K562 (cell line): ENCODE data around the gene TLE6. TPM values are rescaled to one million over a fixed set of nuclear protein-coding genes. Genes with fewer than 3 reads are reported as not detected.

Experiments used
- CEBPZ ChIP-seq: fragments of 150-350 bp; IDR thresholded peaks from 2 replicates; pipeline ENCODE4 v1.6.1; 2014; ENCODE audit warnings: low read depth, mild to moderate bottlenecking, low read length, borderline replicate concordance
- GATAD2B ChIP-seq: fragments of 450-650 bp; IDR thresholded peaks from 2 replicates; pipeline ENCODE4 v1.6.1; 2017; ENCODE audit warnings: mild to moderate bottlenecking, borderline replicate concordance
- HDAC6 ChIP-seq: IDR thresholded peaks from 2 replicates; pipeline ENCODE4 v1.6.1; 2012; ENCODE audit warnings: low read depth, mild to moderate bottlenecking, control low read depth, inconsistent platforms, low read length, moderate library complexity
- MAZ ChIP-seq, 2 experiments: fragments of 450-650 bp in 1 of 2; sonication (generic) in 1 of 2; formaldehyde crosslinking; IDR thresholded peaks in 1 of 2; conservative IDR thresholded peaks in 1 of 2; 2 replicates each; pipeline versions ENCODE4 v1.4.0 to v1.5.0; 2020; ENCODE audit warnings: mild to moderate bottlenecking in 1 of 2, missing genetic modification reagents in 1 of 2
- MYNN ChIP-seq, 2 experiments: sonication (generic); formaldehyde crosslinking in 1 of 2; IDR thresholded peaks; 2 replicates each; pipeline versions ENCODE4 v1.5.0 to v1.6.1; 2016 to 2020; ENCODE audit warnings: antibody characterized with exemption in 1 of 2, missing genetic modification reagents in 1 of 2
- NR1H2 ChIP-seq: sonication (generic); formaldehyde crosslinking; IDR thresholded peaks from 2 replicates; pipeline ENCODE4 v1.4.0; 2020; ENCODE audit warnings: mild to moderate bottlenecking, missing genetic modification reagents
- POLR3A ChIP-seq: IDR thresholded peaks from 2 replicates; pipeline ENCODE4 v1.6.1; 2011; ENCODE audit warnings: borderline replicate concordance, mild to moderate bottlenecking, moderate library complexity; ENCODE audit not compliant: insufficient read length, insufficient read depth; ENCODE audit errors: extremely low read depth
- PTBP1 ChIP-seq: fragments of 200-400 bp; formaldehyde crosslinking; IDR thresholded peaks from 2 replicates; pipeline ENCODE4 v1.6.1; 2017; ENCODE audit warnings: low read depth, low read length
- RERE ChIP-seq: sonication (generic); formaldehyde crosslinking; IDR thresholded peaks from 2 replicates; pipeline ENCODE4 v1.8.0; 2023; ENCODE audit warnings: missing genetic modification reagents, mild to moderate bottlenecking, borderline replicate concordance
- TARDBP ChIP-seq: fragments of 450-650 bp; IDR thresholded peaks from 2 replicates; pipeline ENCODE4 v1.6.1; 2016
- TFAP4 ChIP-seq: sonication (generic); formaldehyde crosslinking; IDR thresholded peaks from 2 replicates; pipeline ENCODE4 v1.8.0; 2022; ENCODE audit warnings: missing genetic modification reagents, mild to moderate bottlenecking, moderate library complexity, borderline replicate concordance
- ZEB2 ChIP-seq: fragments of 450-650 bp; IDR thresholded peaks from 2 replicates; pipeline ENCODE4 v1.6.1; 2016
- ZNF175 ChIP-seq: fragments of 200-800 bp; sonication (Bioruptor generic); IDR thresholded peaks from 2 replicates; pipeline ENCODE4 v1.6.1; 2016; ENCODE audit warnings: low read depth, mild to moderate bottlenecking, missing genetic modification characterization, missing compliant biosample characterization
- ZNF668 ChIP-seq: fragments of 250-450 bp; sonication (Bioruptor Pico); IDR thresholded peaks from 2 replicates; pipeline ENCODE4 v1.8.0; 2022; ENCODE audit warnings: mild to moderate bottlenecking, inconsistent platforms
- polyA plus RNA-seq, 8 experiments: library from polyadenylated mRNA; depleted of rRNA in 4 of 8; stranded (reverse) in 5 of 8; unstranded in 3 of 8; fragments of >200 nt; fragmentation: Nextera tagmentation in 2 of 8; fragmentation: Illumina TruSeq in 1 of 8; extraction: Ambion mirVana in 2 of 8; extraction: Trizol in 1 of 8; gene quantifications; 2 replicates each; pipeline versions ENCODE4 v1.2.1 to v1.2.3, GENCODE V29; 2011 to 2014; ENCODE audit warnings: inconsistent platforms in 1 of 8, missing spikeins in 1 of 8
- total RNA-seq, 7 experiments: library from RNA; depleted of rRNA in 6 of 7; stranded (reverse); fragments of >200 nt in 6 of 7; fragmentation: Illumina TruSeq in 2 of 7; extraction: Trizol in 2 of 7; gene quantifications; 2 replicates each; pipeline versions ENCODE4 v1.2.1 to v1.2.3, GENCODE V29; 2011 to 2021; ENCODE audit warnings: low replicate concordance in 1 of 7
- TF ChIP-seq, protein P1 (sequence below): IDR thresholded peaks from 2 replicates; pipeline ENCODE4 v1.6.1; 2011; ENCODE audit not compliant: insufficient read length; ENCODE audit errors: extremely low read depth
- TF ChIP-seq, protein P2 (sequence below): fragments of 250-450 bp; sonication (Bioruptor Pico); IDR thresholded peaks from 2 replicates; pipeline ENCODE4 v1.5.0; 2020; ENCODE audit warnings: mild to moderate bottlenecking

The TLE6 gene
- total and polyA plus RNA-seq, 9 of the 15 experiments (the other 6 are each of a cell fraction or from before 2014, with no cell fraction given) = 1.1 to 6.1 (median 2.5) TPM

DNA sequence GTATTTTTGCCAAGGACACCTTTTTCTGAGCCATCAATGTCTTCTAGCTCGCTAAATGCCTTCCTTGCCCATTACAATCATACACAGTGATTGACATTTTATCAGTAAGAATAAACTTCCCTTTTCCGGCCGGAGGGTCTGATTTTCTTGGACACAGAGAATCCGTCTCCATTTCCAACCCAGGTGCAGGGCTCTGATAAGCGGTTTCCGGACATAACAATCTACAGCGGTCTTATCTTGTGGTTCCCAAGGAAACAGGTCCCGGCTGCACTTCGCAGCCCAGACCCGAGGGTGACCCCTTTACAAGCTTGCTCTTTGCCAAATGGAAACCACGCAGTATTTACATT lies 27.5 kb upstream of the TLE6 start (continued):
- TF ChIP-seq RERE (CRISPR knock-in tag) = no peak
- peak; percentile 56; the same call in 1 of the 2 replicates for TF ChIP-seq TFAP4 (CRISPR knock-in tag)
- TF ChIP-seq, protein P1, sequence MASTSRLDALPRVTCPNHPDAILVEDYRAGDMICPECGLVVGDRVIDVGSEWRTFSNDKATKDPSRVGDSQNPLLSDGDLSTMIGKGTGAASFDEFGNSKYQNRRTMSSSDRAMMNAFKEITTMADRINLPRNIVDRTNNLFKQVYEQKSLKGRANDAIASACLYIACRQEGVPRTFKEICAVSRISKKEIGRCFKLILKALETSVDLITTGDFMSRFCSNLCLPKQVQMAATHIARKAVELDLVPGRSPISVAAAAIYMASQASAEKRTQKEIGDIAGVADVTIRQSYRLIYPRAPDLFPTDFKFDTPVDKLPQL = no peak
- peak; percentile 85 for TF ChIP-seq ZNF175 (CRISPR knock-in tag)
- no peak for TF ChIP-seq NR1H2 (CRISPR knock-in tag)
- no peak for TF ChIP-seq POLR3A
- TF ChIP-seq HDAC6 = no peak
- TF ChIP-seq, protein P2, sequence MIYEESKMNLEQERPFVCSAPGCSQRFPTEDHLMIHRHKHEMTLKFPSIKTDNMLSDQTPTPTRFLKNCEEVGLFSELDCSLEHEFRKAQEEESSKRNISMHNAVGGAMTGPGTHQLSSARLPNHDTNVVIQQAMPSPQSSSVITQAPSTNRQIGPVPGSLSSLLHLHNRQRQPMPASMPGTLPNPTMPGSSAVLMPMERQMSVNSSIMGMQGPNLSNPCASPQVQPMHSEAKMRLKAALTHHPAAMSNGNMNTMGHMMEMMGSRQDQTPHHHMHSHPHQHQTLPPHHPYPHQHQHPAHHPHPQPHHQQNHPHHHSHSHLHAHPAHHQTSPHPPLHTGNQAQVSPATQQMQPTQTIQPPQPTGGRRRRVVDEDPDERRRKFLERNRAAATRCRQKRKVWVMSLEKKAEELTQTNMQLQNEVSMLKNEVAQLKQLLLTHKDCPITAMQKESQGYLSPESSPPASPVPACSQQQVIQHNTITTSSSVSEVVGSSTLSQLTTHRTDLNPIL = no peak
- TF ChIP-seq ZNF668 (CRISPR knock-in tag) = no peak
- TF ChIP-seq MYNN (IDR thresholded peaks at IDR 0.05) = peak; percentile 75
- TF ChIP-seq MYNN (CRISPR knock-in tag; IDR thresholded peaks at IDR 0.05) = no peak
- peak; percentile 88 for TF ChIP-seq ZEB2
- 0 out of 2 replicates have a peak, but pooled peaks have one; percentile 70 for TF ChIP-seq PTBP1
- TF ChIP-seq MAZ (CRISPR knock-in tag; conservative IDR thresholded peaks at IDR 0.05 in 1 of 2, IDR thresholded peaks at IDR 0.05 in 1 of 2) = no peak
- TF ChIP-seq TARDBP = peak; percentile 87; the same call in 1 of the 2 replicates
- peak; percentile 83; the same call in 1 of the 2 replicates for TF ChIP-seq GATAD2B
- no peak for TF ChIP-seq CEBPZ
